ENCODE measurements around the gene TBC1D10A.

The TBC1D10A gene

GRCh38 chr22:30348404-30348803 is 21.7 kb upstream of the TBC1D10A start:
- H4K20me1 ChIP-seq (ENCODE audit: insufficient read depth, low read length, poor library complexity, severe bottlenecking) = peaks cover 37% of the 10 kb centered on the region

GRCh38 chr22:30347255-30347892 is 20.6 kb upstream of the TBC1D10A start:
- Histone ChIP-seq H3K9ac (ENCODE audit: low read depth, low read length, poor library complexity, severe bottlenecking) (no peak overlapping the region), H3K36me3 (ENCODE audit: insufficient read depth, low read length) (peaks cover 93% of the 10 kb centered on the region), H2AFZ (ENCODE audit: low read length) (no peak overlapping the region), H3K27me3 (ENCODE audit: insufficient read depth, low read length, poor library complexity, severe bottlenecking) (no peaks in the 10 kb centered on the region), H3K4me2 (ENCODE audit: low read depth, low read length, poor library complexity, severe bottlenecking) (no peak overlapping the region), H3K79me2 (ENCODE audit: insufficient read depth, low read length) (peaks cover 51% of the 10 kb centered on the region), H3K9me2 (replicated peaks; ENCODE audit: low read depth, low read length) (no peaks in the 10 kb centered on the region), H3K9me3 (ENCODE audit: insufficient read depth, low read depth, low read length) (no peaks in the 10 kb centered on the region), H3K4me3 (ENCODE audit: low read length, poor library complexity, severe bottlenecking) (no peak overlapping the region), H4K20me1 (ENCODE audit: insufficient read depth, low read length, poor library complexity, severe bottlenecking) (peaks cover 30% of the 10 kb centered on the region), H3F3A (ENCODE audit: low read depth) (no peaks in the 10 kb centered on the region), H3K4me1 (ENCODE audit: insufficient read depth, low read length, poor library complexity, severe bottlenecking) (peaks cover 6% of the 10 kb centered on the region)
- TF ChIP-seq EZH2phosphoT487 (IDR thresholded peaks at IDR 0.05; ENCODE audit: borderline replicate concordance) (no peak), CTCF (conservative IDR thresholded peaks at IDR 0.05; ENCODE audit: low read length) (no peak)

More at GRCh38 chr22:30348404-30348803, 21.7 kb upstream of the TBC1D10A start:
- peak overlapping the region; percentile 45 for H3K4me2 ChIP-seq (ENCODE audit: low read depth, low read length, poor library complexity, severe bottlenecking)
- H3K79me2 ChIP-seq (ENCODE audit: insufficient read depth, low read length) = peaks cover 59% of the 10 kb centered on the region
- no peak overlapping the region for H2AFZ ChIP-seq (ENCODE audit: low read length)
- TF ChIP-seq EZH2phosphoT487 (IDR thresholded peaks at IDR 0.05; ENCODE audit: borderline replicate concordance) (no peak), CTCF (conservative IDR thresholded peaks at IDR 0.05; ENCODE audit: low read length) (no peak)
- no peaks in the 10 kb centered on the region for H3K27me3 ChIP-seq (ENCODE audit: insufficient read depth, low read length, poor library complexity, severe bottlenecking)
- H3K9me3 ChIP-seq (ENCODE audit: insufficient read depth, low read depth, low read length) = no peaks in the 10 kb centered on the region
- no peaks in the 10 kb centered on the region for H3K9me2 ChIP-seq (replicated peaks; ENCODE audit: low read depth, low read length)
- H3K9ac ChIP-seq (ENCODE audit: low read depth, low read length, poor library complexity, severe bottlenecking) = no peak overlapping the region
- H3F3A ChIP-seq (ENCODE audit: low read depth) = no peaks in the 10 kb centered on the region
- H3K4me3 ChIP-seq (ENCODE audit: low read length, poor library complexity, severe bottlenecking) = no peak overlapping the region
- H3K4me1 ChIP-seq (ENCODE audit: insufficient read depth, low read length, poor library complexity, severe bottlenecking) = peaks cover 11% of the 10 kb centered on the region
- peaks cover 89% of the 10 kb centered on the region for H3K36me3 ChIP-seq (ENCODE audit: insufficient read depth, low read length)

GRCh38 chr22:30344447-30345200 is 17.9 kb upstream of the TBC1D10A start:
- H2AFZ ChIP-seq (ENCODE audit: low read length) = no peak overlapping the region
- no peaks in the 10 kb centered on the region for H3K4me1 ChIP-seq (ENCODE audit: insufficient read depth, low read length, poor library complexity, severe bottlenecking)
- peaks cover 25% of the 10 kb centered on the region for H3K79me2 ChIP-seq (ENCODE audit: insufficient read depth, low read length)
- peaks cover 21% of the 10 kb centered on the region for H4K20me1 ChIP-seq (ENCODE audit: insufficient read depth, low read length, poor library complexity, severe bottlenecking)
- no peak overlapping the region for H3K9ac ChIP-seq (ENCODE audit: low read depth, low read length, poor library complexity, severe bottlenecking)
- no peaks in the 10 kb centered on the region for H3K9me2 ChIP-seq (replicated peaks; ENCODE audit: low read depth, low read length)
- H3K36me3 ChIP-seq (ENCODE audit: insufficient read depth, low read length) = peaks cover 96% of the 10 kb centered on the region
- no peaks in the 10 kb centered on the region for H3F3A ChIP-seq (ENCODE audit: low read depth)
- no peaks in the 10 kb centered on the region for H3K9me3 ChIP-seq (ENCODE audit: insufficient read depth, low read depth, low read length)
- H3K4me2 ChIP-seq (ENCODE audit: low read depth, low read length, poor library complexity, severe bottlenecking) = no peak overlapping the region
- H3K27me3 ChIP-seq (ENCODE audit: insufficient read depth, low read length, poor library complexity, severe bottlenecking) = no peaks in the 10 kb centered on the region
- no peak overlapping the region for H3K4me3 ChIP-seq (ENCODE audit: low read length, poor library complexity, severe bottlenecking)
- no peak for TF ChIP-seq CTCF (conservative IDR thresholded peaks at IDR 0.05; ENCODE audit: low read length)
- TF ChIP-seq EZH2phosphoT487 (IDR thresholded peaks at IDR 0.05; ENCODE audit: borderline replicate concordance) = no peak
